ENCODE measurements around the gene FOXR1. TPM values are rescaled to one million over a fixed set of nuclear protein-coding genes. Genes with fewer than 3 reads are reported as not detected.

The FOXR1 gene
- total RNA-seq, 3 donors from 2014 or later (not counting 1 experiment from before 2014, with no cell fraction given) = not detected

DNA sequence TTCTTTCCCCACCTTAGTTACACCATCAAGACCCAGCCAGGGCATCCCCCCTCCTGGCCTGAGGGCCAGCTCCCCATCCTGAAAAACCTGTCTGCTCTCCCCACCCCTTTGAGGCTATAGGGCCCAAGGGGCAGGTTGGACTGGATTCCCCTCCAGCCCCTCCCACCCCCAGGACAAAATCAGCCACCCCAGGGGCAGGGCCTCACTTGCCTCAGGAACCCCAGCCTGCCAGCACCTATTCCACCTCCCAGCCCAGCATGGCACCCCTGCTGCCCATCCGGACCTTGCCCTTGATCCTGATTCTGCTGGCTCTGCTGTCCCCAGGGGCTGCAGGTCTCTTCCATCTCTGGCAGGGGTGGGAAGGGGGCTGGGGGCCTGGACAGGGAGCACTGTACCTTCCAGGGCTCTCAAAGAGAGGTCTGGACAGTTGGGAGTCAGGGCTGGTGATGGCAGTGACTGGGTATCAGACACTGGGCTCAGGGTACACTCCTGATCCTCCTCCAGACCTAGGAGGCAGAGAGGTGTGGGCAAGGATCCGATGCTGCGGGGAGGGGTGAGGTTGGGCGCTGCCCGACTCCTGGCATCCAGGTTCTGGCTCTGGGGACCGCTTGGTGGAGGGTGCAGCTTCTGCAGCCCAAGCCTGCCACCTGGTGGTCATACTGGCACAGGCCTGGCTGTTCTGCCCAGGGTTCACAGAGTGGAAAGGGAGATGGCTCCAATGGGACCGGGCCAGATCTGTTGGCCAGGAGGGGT lies 15.3 kb upstream of the FOXR1 start, which contains the start of gene UPK2:
UPK2 (plus strand) TSS at position 205 of the 753 bp plus-strand sequence; CDS start at position 258, 53 bp downstream.
- H3K27ac ChIP-seq (ENCODE audit: low read length) = no peak within 1 kb of the TSS
- Mint-ChIP-seq H3K9me3 (no peaks in the 10 kb centered on the region), H3K36me3 (no peaks in the 10 kb centered on the region), H3K27me3 (ENCODE audit: low read depth in 2 of 2) (peaks cover 4 to 18% of the 10 kb centered on the region in 2 donors), H3K27ac (no peak within 1 kb of the TSS), H3K4me3 (no peak within 1 kb of the TSS), H3K4me1 (peaks cover 0 to 9% of the 10 kb centered on the region in 2 donors)
- TF ChIP-seq, protein P1, sequence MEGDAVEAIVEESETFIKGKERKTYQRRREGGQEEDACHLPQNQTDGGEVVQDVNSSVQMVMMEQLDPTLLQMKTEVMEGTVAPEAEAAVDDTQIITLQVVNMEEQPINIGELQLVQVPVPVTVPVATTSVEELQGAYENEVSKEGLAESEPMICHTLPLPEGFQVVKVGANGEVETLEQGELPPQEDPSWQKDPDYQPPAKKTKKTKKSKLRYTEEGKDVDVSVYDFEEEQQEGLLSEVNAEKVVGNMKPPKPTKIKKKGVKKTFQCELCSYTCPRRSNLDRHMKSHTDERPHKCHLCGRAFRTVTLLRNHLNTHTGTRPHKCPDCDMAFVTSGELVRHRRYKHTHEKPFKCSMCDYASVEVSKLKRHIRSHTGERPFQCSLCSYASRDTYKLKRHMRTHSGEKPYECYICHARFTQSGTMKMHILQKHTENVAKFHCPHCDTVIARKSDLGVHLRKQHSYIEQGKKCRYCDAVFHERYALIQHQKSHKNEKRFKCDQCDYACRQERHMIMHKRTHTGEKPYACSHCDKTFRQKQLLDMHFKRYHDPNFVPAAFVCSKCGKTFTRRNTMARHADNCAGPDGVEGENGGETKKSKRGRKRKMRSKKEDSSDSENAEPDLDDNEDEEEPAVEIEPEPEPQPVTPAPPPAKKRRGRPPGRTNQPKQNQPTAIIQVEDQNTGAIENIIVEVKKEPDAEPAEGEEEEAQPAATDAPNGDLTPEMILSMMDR (IDR thresholded peaks at IDR 0.05) = peak; percentile 90
- 15% methylated on average over 7 of the region's 7 CpGs for WGBS (ENCODE audit: insufficient coverage)
- peaks cover 3% of the 10 kb centered on the region for H3K4me1 ChIP-seq (ENCODE audit: control insufficient read depth, insufficient read depth, low read length)
- no peaks in the 10 kb centered on the region for H3K36me3 ChIP-seq (ENCODE audit: control insufficient read depth, insufficient read depth, low read length)
- DNase-seq = peak; percentile 88 to 94
- intact Hi-C loops (cut with micrococcal nuclease) = loop anchor here (1.0 kb wide), 3 partner anchors 49 to 297 kb away; no protein-coding TSS in a partner anchor
- no peaks in the 10 kb centered on the region for H3K27me3 ChIP-seq (ENCODE audit: control insufficient read depth, insufficient read depth, low read length)
- H3K9me3 ChIP-seq (ENCODE audit: control insufficient read depth, insufficient read depth, low read length) = no peaks in the 10 kb centered on the region
- no peak within 1 kb of the TSS for H3K4me3 ChIP-seq (ENCODE audit: low read length)
- ATAC-seq = peak; percentile 92 to 100 (median 99)

DNA sequence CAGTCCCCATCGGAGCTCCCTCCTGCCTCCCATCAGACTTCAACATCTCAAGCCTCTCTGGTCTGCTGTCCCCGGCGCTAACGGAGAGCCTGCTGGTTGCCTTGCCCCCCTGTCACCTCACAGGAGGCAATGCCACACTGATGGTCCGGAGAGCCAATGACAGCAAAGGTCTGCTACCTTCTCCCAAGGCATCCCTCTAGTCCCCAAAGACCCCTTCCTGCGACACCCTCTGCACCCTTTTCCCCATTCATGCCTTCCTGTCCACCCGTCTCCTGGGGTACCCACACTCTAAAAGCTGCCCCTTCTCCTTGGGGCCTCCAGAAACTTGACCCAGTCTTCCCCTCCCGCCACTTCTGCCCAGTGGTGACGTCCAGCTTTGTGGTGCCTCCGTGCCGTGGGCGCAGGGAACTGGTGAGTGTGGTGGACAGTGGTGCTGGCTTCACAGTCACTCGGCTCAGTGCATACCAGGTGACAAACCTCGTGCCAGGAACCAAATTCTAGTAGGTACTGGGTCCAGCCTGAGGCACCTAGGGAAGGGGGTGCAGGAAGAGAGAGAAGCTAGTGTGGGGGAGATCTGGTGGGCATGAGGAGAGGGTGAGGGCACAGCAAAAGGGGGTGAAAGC lies 14.6 kb upstream of the FOXR1 start:
- no peaks in the 10 kb centered on the region for H3K9me3 Mint-ChIP-seq
- TF ChIP-seq, protein P1 (IDR thresholded peaks at IDR 0.05) = peak; percentile 1
- H3K9me3 ChIP-seq (ENCODE audit: control insufficient read depth, insufficient read depth, low read length) = no peaks in the 10 kb centered on the region
- intact Hi-C loops (cut with micrococcal nuclease) = loop anchor here (1.0 kb wide), 3 partner anchors 50 to 298 kb away; no protein-coding TSS in a partner anchor
- H3K36me3 ChIP-seq (ENCODE audit: control insufficient read depth, insufficient read depth, low read length) = no peaks in the 10 kb centered on the region
- H3K27ac ChIP-seq (ENCODE audit: low read length) = no peak overlapping the region
- no peak overlapping the region for H3K4me3 Mint-ChIP-seq
- no peak overlapping the region for H3K4me3 ChIP-seq (ENCODE audit: low read length)
- H3K27me3 ChIP-seq (ENCODE audit: control insufficient read depth, insufficient read depth, low read length) = no peaks in the 10 kb centered on the region
- H3K27ac Mint-ChIP-seq = no peak overlapping the region
- H3K27me3 Mint-ChIP-seq (ENCODE audit: low read depth in 2 of 2) = peaks cover 0 to 16% of the 10 kb centered on the region in 2 donors
- H3K36me3 Mint-ChIP-seq = no peaks in the 10 kb centered on the region
- peaks cover 0 to 9% of the 10 kb centered on the region in 2 donors for H3K4me1 Mint-ChIP-seq
- ATAC-seq (no peak), DNase-seq (no peak)
- 53% methylated on average over 14 of the region's 14 CpGs for WGBS (ENCODE audit: insufficient coverage)
- H3K4me1 ChIP-seq (ENCODE audit: control insufficient read depth, insufficient read depth, low read length) = peaks cover 3% of the 10 kb centered on the region

DNA sequence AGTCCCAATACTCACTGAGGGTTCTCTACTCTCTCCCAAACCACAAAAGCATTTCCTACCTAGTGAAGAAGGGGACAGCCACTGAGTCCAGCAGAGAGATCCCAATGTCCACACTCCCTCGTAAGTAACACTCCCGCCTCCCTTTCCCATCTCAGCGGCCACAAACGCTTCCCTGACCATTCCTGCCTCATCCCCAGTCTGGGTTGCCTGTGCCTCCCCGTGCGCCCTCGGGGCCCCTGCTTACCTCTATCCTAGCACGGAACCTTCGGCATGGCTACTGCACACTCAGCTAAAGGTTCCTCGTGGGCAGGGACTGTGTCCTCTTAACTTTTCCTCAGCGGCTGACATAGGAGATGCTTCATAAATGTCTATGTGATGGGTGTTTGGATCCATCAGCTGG lies 14.0 kb upstream of the FOXR1 start:
- no peak overlapping the region for H3K27ac Mint-ChIP-seq
- intact Hi-C loops (cut with micrococcal nuclease) = no loop called here
- H3K36me3 Mint-ChIP-seq = no peaks in the 10 kb centered on the region

More for the DNA sequence above, 14.0 kb upstream of the FOXR1 start:
- Histone ChIP-seq H3K4me1 (ENCODE audit: control insufficient read depth, insufficient read depth, low read length) (peaks cover 3% of the 10 kb centered on the region), H3K4me3 (ENCODE audit: low read length) (no peak overlapping the region), H3K9me3 (ENCODE audit: control insufficient read depth, insufficient read depth, low read length) (no peaks in the 10 kb centered on the region), H3K27ac (ENCODE audit: low read length) (no peak overlapping the region), H3K27me3 (ENCODE audit: control insufficient read depth, insufficient read depth, low read length) (no peaks in the 10 kb centered on the region), H3K36me3 (ENCODE audit: control insufficient read depth, insufficient read depth, low read length) (no peaks in the 10 kb centered on the region)
- ATAC-seq (no peak), DNase-seq (no peak)
- H3K27me3 Mint-ChIP-seq (ENCODE audit: low read depth in 2 of 2) = peaks cover 0 to 16% of the 10 kb centered on the region in 2 donors
- WGBS (ENCODE audit: insufficient coverage) = 90% methylated on average over 11 of the region's 11 CpGs
- TF ChIP-seq, protein P1 (IDR thresholded peaks at IDR 0.05) = no peak
- H3K4me3 Mint-ChIP-seq = no peak overlapping the region
- H3K9me3 Mint-ChIP-seq = no peaks in the 10 kb centered on the region
- H3K4me1 Mint-ChIP-seq = peaks cover 0 to 9% of the 10 kb centered on the region in 2 donors
